ENCODE measurements around the gene LELP1.

DNA sequence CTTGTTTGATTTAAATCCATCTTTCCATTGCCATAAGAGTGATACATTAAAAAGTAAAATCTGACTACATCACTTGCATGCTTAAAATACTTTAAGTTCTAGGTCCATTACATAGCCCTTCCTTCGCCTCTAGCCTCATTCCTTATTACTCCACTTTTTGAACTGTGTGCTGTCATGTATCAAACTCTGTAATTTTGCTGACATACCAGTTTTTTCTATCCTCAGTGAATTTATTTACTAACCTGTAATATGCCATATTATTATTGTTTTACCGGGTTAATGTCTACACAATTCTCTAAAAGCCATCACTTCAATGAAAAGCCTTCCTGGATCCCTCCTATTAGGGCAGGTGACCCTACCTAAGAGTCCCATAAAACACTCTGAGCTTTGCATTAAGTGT lies 47.7 kb upstream of the LELP1 start:
- no peak for TF ChIP-seq POLR2A (IDR thresholded peaks at IDR 0.05)
- TF ChIP-seq CTCF (IDR thresholded peaks at IDR 0.05): no peak
- TF ChIP-seq POLR2AphosphoS5 (IDR thresholded peaks at IDR 0.05): no peak
